NOMO-1 treated with dmso at 0.1 percent for 144 hours (cell line): ENCODE results near the gene FAM81A.
A peak's percentile ranks its signal among the peaks of the same experiment; 100 is the strongest.

Experiments
- DNase-seq: peaks from one replicate; lab custom pipeline; 2025; ENCODE audit not compliant: unreplicated experiment; lab: John Stamatoyannopoulos, UW

Gene FAM81A

DNA sequence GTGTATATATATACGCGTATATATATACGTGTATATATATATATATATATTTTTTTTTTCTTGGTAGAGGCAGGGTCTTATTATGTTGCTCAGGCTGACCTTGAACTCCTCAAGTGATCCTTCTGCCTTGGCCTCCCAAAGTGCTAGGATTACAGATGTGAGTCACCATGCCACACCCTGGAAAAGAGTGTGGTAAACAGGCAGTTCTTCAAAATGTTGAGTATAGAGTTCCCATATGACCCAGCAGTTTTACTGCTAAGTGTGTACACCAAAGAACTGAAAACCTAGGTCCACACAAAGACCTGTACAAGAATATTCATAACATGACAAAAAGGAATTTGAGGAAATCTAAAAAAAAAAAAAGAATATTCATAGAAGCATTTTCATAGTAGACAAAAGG, 101.8 kb downstream of the FAM81A start:
- no peak for DNase-seq

DNA sequence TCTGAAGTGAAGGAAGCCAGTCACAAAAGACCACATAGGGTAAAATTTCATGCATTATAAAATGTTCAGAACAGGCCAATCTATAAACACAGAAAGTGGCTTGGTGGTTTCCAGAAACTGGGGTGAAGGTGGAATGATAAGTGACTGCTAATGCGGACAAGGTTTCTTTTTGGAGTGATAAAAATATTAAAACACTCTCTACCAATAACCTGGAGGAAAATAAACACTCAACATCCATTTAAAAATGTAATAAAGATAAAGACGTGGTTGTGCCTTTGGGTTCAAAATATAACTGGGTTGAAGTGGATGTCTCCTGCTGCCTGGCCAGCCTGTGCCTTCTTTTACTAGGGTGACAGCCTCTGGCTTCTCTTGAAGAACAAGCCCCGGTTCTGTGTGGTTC, 102.7 kb downstream of the FAM81A start:
- no peak for DNase-seq

DNA sequence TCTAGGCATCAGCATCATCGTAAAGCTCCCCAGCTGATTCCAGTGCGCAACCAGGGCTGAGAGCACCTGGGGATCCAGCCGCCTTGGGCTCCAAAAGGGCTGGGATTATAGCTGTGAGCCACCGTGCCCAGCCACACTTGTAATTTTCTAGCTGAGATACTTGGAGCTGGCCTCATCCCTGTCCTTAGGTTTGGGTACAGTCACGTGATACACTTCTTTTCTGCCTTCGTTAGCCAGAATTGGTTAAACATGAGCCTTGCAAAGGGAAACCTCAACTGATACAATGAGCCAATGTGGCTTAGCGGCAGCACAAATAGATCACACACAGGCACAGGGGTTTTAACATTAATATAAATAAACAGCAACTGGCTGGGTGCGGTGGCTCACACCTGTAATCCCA, 103.8 kb downstream of the FAM81A start:
- no peak for DNase-seq

DNA sequence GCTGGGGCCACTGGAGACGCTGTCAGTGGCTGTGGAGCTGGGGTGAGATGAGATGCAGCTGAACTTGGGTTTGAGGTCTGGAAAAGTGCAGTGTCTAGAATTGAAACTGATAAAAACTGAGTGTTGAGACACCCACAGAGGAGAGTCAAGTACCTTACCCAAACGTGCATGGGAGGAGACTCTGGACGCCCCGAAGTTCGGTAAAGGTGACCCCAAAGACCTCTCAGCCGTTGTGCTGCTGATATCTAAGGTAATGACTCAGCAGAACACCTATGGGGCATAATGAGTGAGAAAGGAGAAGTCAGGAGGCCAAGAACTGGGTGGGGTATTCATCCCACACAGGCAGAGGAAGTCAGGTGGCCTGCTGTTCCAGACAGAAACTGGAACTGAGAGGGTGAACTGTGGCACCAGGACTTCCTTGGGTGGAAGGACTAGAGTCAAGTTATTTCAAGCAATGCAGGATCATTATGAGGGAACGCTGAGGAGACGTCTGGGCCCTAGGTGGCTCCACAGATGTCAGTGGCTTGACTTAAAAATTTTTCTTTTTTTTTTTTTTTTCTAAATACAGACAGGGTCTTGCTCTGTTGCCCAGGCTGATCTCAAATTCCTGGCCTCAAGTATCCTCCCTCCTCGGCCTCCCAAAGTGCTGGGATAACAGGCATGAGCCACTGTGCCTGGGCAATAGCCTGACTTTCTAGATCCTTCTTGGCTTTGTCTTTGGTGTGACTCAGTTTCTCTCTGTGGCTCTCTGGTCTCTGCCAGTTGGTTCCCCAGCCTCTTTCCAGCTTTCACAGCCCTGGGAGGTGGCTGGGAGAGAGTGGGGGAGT, 105.9 kb downstream of the FAM81A start:
- DNase-seq: peak; percentile 38

DNA sequence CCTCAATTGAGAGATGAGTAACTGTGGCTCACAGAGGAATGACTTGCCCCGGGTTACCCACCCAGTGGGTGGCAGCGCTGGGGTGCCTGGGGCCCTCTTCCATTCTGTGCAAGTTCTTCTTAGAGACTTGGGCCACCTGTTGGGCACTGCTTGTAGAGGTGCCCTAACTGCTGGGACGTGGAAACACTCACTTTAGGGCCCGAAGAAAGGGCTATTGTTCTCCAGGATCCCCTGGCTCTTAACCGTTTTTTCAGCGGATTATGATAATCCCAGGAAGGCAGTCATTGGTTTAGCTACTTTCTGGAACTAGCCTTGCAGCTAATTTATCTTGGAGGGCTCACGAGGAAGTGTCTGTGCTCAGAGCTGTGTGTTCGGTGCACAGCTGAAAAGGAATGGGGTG, 107.6 kb downstream of the FAM81A start:
- no peak for DNase-seq

DNA sequence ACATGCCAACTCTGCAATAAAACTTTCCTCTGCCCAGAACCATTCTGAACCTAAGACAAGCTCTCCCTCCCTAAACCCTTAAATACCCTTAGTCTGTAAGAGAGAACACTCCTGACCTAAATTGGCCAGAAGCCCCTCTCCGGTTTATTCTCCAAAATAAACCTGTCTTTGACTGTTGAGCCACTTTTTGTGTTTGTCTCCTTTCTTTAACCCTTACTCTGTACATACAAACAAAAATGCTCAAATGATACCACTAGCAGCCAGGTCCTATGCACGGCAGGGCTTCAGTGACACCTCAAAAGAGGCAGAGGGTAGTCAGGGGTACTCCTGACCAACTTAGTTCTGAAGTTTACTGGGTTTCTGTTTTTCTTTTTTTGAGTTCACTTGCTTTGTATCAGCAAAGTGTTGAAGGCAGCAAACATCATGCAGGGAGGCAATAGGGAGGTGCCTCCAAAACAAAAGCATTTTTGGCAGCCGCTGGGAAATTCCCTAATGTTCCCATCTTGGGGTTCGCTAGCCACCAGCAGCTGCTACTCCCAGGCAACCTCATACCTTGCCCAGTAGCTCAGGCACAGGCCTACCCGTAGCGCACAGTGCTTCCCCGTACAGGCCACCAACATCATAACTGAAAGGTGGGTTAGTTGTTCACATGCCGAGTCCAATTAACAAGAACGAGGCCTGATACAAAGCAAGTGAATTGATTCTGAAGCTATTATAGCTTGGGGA, 110.7 kb downstream of the FAM81A start:
- no peak for DNase-seq

DNA sequence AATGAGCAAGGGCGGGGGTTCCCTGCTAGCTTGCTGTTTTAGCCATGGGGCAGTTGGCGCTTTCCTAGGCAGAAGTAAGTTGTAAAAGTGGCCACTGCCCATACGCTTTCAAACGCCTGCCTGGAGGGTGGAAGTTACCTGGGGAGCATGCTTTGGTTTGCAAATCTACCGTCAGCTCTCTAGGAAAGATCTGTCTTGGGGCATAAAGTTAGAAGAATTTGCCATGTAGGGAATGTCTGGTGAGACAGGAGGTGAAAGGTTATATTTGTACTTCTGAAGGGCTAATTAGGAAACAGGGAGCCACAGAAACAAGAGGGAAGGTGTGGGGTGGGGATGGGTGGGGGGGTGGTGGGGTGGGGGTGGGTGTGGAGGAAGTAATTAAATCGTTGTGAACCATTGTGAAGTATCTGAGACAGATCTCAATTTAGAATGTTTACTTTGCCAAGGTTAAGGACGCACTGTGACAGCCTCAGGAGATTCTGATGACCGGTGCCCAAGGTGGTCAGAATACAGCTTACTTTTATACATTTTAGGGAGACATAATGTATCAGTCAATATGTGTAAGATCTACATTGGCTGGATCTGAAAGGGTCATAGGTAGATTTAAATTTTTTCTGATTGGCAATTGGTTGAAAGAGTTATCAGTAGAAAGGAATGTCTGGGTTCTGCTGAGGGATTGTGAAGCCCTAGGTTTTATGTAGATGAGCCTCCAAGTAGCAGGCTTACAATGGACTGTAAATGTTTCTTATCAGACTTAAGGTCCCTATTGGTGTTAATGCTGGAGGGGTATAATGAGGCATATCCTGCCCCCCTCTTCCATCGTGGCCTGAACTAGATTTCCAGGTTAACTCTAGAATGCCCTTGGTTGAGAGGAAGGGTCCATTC, 111.6 kb downstream of the FAM81A start:
- DNase-seq: no peak

DNA sequence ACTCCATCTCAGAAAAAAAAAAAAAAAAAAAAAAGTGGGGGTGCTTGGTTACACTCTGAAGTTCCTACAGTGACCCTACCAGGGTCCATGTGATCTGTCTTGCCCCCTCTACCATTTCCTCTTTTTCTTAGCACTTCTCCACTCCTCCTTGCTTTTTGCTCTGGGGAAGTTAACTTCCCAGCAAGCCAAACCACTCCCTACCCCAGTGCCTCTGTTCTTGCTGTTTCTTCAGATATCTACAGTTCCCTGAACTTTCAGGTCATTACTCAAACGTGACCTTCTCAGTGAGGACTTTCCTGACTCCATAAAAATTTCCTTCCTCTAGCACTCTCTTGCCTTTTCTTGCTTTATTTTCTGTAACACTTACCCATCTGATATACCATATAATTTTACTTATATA, 112.5 kb downstream of the FAM81A start:
- DNase-seq: peak; percentile 30

DNA sequence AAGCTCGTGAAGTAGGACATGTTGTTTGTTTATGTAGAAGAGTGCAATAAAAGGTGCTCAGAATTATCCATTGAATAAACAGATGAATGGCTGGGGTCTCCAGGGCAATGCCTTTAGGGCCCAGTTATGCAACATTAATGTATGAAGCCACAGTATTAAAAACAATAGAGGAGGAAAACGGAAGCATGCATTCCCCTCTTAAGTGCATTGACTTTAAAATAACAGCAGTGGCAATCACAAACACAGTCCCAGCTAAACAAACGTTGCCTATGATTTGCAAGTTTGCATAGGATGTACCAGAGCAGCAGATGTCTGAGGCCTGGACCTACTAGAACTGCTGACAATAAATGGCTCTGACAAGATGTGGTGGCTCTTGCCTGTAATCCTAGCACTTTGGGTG, 113.0 kb downstream of the FAM81A start:
- no peak for DNase-seq

DNA sequence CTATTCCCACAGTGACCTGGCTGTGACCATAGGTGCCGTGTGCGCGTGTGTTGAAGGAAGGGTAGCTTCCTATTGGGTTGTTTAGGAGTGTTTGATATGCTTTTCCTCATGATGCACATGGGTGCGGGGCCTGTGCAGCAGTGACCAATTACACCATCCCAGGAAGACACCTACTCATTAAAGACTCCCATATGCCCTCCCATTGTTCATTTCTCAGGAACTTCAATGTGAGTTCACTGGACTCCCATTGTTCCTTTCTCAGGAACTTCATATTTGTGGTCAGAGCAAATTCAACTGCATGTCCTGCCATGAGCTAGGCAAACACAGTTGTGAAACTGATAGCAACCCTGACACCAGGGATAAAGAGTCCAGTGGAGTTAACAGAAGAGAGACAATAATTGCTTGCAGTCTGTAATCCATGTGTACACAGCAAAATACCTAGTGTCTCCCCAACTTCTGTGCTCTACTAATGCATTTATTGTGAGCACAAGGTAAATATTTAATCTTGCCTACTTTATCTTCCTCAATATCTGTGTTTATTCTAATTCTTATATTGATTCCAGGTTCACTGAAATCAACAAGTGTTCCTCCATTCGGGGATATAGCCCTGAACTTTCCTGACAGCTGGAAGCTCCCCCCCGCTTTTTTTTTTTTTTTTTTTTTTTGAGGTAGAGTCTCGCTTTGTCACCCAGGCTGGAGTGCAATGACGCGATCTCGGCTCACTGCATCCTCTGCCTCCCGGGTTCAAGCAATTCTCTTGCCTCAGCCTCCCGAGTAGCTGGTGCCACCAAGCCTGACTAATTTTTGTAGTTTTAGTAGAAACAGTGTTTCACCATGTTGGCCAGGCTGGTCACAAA, 116.1 kb downstream of the FAM81A start:
- DNase-seq: no peak

DNA sequence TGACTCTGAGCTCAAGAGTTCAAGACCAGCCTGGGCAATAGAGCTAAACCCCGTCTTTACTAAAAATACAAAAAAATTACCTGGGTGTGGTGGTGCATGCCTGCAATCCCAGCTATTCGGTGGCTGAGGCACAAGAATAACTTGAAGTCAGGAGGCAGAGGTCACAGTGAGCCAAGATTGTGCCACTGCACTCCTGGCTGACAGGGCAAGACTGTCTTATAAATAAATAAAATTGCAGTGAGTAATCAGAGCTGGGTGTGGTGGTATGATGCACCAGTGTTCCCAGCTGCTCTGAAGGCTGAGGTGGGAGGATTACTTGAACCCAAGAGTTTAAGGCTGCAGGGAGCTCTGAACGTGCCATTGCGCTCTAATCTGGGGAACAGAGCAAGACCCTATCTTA, 117.7 kb downstream of the FAM81A start:
- no peak for DNase-seq

DNA sequence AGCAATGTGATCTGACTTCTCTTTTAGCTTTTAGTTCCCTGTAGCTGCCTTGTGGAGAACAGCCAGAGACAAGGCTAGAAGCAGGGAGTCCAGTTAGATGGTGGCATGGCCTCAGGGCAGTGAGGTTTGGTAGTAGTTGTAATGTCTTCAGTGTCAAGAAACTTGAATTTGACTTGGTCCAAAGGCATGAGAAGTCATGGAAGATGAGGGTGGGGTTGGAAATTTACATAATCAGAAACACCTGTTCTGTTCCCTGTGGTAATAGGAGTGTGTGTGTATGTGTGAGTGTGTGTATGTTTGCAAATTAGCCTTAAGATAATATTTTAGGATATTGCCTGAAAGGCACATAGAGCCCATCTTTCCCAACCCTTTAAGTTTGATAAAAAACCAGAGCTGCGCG, 118.4 kb downstream of the FAM81A start:
- DNase-seq: no peak

DNA sequence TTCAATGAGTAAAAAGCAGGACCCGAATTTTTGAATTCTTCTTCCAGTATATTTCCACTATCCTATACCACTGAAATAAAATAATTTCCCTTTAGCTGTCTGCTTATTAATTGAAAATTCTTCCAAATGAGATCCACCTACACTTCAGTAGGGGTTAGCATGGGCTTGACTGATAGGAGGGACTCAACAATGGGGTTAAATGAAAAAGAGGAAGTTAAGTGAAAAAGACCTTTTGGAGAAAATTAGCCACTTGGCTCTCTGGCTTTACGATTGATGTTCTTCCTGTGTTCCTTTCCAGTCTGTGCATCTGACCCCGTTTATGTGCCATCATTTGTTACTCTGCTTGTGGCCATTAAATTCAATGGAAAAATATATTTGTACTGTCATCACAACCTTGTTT, 119.6 kb downstream of the FAM81A start:
- peak; percentile 29 for DNase-seq

DNA sequence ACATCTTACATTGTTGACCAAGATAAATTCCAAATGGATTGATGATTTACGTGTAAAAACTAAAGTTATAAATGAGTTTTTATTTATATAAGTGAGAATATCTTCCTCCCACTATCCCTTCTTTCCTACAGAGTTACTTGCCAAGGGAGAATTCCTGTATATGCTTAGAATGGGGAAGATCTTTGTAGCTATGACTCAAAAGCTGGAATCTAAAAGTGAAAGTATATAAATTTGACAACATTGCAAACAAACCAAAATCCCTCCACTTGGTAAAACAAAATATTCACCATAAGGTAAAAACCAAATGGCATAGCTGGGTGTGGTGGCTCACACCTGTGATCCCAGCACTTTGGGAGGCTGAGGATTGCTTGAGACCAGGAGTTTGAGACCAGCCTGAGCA, 120.9 kb downstream of the FAM81A start:
- no peak for DNase-seq

DNA sequence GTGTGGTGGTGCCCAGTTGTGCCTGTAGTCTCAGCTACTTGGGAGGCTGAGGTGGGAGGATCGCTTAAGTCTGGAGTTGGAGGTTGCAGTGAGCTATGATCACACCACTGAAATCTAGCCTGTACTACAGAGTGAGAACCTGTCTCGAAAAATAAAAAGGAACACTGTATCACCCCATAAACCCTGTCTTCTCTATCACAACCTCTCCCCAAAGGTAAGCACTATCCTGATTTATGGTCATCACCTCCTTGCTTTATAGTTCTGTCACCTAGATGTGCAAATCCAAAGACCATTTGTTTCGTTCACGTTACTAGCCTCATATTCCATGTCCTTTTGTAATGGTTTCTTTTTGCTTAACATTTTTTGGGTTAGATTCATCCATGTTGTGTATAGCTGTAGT, 123.6 kb downstream of the FAM81A start:
- DNase-seq: no peak

DNA sequence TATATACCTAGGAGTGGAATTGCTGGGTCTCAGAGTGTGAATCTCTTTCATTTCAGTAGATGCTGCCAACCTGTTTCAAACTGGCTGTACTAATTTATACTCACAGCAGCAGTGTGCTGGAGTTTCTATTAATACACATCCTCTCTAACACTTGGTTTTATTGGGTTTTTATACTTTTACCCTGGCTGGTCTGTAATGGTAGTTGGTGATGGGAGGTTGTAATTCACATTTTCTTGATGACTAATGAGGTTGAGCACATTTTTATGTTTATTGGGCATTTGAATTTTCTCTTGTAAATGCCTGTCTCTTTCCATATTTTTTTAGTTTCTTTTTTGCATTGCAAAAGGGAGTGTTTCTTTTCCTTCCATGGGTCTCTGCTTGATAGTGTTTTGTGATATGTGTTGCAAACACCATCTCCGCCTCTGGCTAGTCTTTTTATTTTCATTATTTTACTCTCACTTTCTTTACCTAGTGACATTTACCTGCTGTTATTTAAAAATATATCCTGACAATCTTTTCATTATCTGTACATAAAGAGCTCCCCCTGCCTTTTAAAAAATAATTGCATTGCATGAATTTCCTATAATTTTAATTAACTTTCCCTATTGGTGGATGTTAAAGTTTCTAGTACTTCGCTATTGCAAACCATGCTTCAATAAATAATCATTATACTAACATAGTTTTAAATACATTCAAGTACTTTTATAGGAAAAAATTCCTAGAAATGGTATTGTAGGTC, 124.6 kb downstream of the FAM81A start:
- no peak for DNase-seq

DNA sequence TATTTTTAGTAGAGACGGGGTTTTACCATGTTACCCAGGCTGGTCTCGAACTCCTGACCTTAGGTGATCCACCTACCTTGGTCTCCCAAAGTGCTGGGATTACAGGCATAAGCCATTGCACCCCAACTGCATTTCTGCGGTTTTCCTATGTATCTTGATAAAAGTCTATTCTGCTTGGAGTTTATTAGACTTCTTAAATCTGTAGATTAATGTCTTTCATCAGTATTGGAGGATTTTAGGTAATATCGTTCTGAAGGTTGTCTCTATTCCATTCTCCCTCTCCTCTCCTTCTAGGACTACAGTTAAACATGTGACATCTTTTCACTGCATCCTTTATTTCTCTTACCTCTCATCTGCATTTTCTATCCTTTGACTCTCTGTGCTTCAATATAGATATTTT, 127.3 kb downstream of the FAM81A start:
- DNase-seq: no peak

DNA sequence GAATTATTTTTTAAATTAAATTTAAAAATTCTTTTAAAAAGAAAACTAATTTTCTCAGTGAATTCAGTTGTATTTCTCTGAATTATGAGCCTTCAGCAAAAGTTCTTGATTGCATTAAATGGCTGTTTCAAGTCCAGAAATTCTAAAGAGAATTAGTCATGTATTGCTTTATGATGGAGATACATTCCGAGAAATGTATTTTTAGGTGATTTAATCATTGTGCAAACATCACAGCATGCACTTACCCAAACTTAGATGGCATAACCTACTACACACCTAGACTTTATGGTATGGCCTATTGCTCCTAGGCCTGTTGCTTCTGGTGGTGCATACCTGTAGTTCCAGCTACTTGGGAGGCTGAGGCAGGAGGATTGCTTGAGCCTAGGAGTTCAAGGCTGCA, 129.3 kb downstream of the FAM81A start:
- DNase-seq: no peak

DNA sequence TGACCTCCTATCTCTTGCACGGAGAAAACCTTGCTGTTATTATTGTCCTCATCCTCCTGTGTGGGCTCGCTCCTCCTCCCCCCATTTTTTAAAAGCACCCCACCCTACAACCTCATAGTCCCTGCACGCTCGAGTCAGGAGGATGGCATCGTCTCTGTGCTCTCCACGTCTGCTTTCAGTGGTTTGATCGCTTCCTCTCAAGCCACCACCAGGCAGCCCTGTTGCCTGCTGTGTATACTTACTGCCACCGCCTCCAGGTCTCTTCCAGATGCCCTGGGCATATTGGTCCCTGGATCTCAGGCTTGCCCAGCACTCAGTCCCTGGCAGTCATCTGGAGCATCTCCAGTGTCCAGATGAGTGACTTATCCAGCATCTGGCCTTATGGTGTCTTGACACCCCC, 131.5 kb downstream of the FAM81A start:
- no peak for DNase-seq

DNA sequence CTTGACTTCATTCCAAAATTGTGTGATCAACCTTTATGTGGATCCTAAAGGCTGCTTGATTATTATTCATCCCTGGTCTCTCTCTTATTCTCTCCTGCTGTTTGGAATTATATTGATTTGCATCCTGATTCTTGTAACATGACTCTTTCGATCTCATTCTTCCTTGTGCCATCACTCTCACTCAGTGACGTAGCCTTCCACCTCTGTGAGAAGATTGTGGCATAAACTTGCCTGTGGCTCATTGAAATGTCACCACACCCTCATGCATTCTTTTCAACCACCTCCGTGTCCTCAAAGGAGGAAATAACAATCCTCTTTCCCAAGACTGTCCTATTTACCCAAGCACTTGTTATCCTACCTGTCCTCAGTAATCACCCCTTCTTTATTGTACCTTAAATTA, 132.3 kb downstream of the FAM81A start:
- DNase-seq: no peak
